Skeletal muscle tissue (tissue), 4 donors: ENCODE data around the gene DDX20. TPM values are rescaled to one million over a fixed set of nuclear protein-coding genes. Genes with fewer than 3 reads are reported as not detected.

Experiments used
- H3K27ac ChIP-seq: one replicate; pipeline ENCODE4 v1.7.0; 2013; ENCODE audit warnings: mild to moderate bottlenecking, low read depth, low read length, inconsistent platforms
- H3K27me3 ChIP-seq, 3 donors: one replicate each; pipeline ENCODE4 v1.7.0; 2013; ENCODE audit warnings: low read length in 3 of 3; ENCODE audit not compliant: control insufficient read depth in 3 of 3, insufficient read depth in 3 of 3
- H3K36me3 ChIP-seq, 3 donors: one replicate each; pipeline ENCODE4 v1.7.0; 2013; ENCODE audit warnings: low read length in 3 of 3; ENCODE audit not compliant: control insufficient read depth in 3 of 3, insufficient read depth in 3 of 3
- H3K4me1 ChIP-seq, 3 donors: one replicate each; pipeline ENCODE4 v1.7.0; 2013; ENCODE audit warnings: low read length in 3 of 3, mild to moderate bottlenecking in 3 of 3; ENCODE audit not compliant: control insufficient read depth in 3 of 3, insufficient read depth in 3 of 3
- H3K4me3 ChIP-seq, 3 donors: one replicate each; pipeline ENCODE4 v1.7.0; 2013; ENCODE audit warnings: low read length in 3 of 3
- H3K9ac ChIP-seq, 3 donors: one replicate each; pipeline ENCODE4 v1.7.0; 2013; ENCODE audit warnings: low read length in 3 of 3, mild to moderate bottlenecking in 3 of 3, moderate library complexity in 2 of 3, low read depth in 1 of 3
- H3K9me3 ChIP-seq, 3 donors: one replicate each; pipeline ENCODE4 v1.7.0; 2013; ENCODE audit warnings: low read length in 3 of 3; ENCODE audit not compliant: control insufficient read depth in 3 of 3
- total RNA-seq: library from RNA; depleted of rRNA; stranded (reverse); fragments of >200 nt; gene quantifications from one replicate; pipeline ENCODE4 v1.2.3, GENCODE V29; 2014
- donor health status: Osteomylitis.

Gene DDX20
- total RNA-seq, 1 donor from 2014 or later, result 12.0 TPM

GRCh38 chr1:111779546-111779945 lies 23.8 kb downstream of the DDX20 start:
- Histone ChIP-seq H3K27me3 (no peaks in the 10 kb centered on the region), H3K36me3 (peaks cover 3 to 12% (median 7%) of the 10 kb centered on the region in 3 donors), H3K27ac (no peak overlapping the region), H3K9me3 (no peaks in the 10 kb centered on the region), H3K9ac (no peak overlapping the region), H3K4me1 (no peaks in the 10 kb centered on the region), H3K4me3 (no peak overlapping the region)

- Histone ChIP-seq H3K4me1 (no peaks in the 10 kb centered on the region), H3K27me3 (no peaks in the 10 kb centered on the region), H3K9ac (no peak overlapping the region), H3K4me3 (no peak overlapping the region), H3K36me3 (peaks cover 0 to 5% (median 4%) of the 10 kb centered on the region in 3 donors), H3K9me3 (no peaks in the 10 kb centered on the region), H3K27ac (no peak overlapping the region)
Measured at GRCh38 chr1:111784273-111784901, 28.7 kb downstream of the DDX20 start.

- Histone ChIP-seq H3K27me3 (no peaks in the 10 kb centered on the region), H3K36me3 (peaks cover 0 to 5% (median 0%) of the 10 kb centered on the region in 3 donors), H3K27ac (no peak overlapping the region), H3K4me3 (no peak overlapping the region), H3K4me1 (no peaks in the 10 kb centered on the region), H3K9ac (no peak overlapping the region), H3K9me3 (no peaks in the 10 kb centered on the region)
Measured at GRCh38 chr1:111786669-111787207, 31.0 kb downstream of the DDX20 start.

GRCh38 chr1:111789142-111789541 lies 33.4 kb downstream of the DDX20 start:
- Histone ChIP-seq H3K27ac (peak overlapping the region; percentile 9), H3K4me1 (peaks cover 3 to 4% (median 4%) of the 10 kb centered on the region in 3 donors), H3K27me3 (peaks cover 0 to 2% (median 0%) of the 10 kb centered on the region in 3 donors), H3K36me3 (peaks cover 0 to 2% (median 0%) of the 10 kb centered on the region in 3 donors), H3K9ac (no peak overlapping the region), H3K9me3 (no peaks in the 10 kb centered on the region), H3K4me3 (no peak overlapping the region)

GRCh38 chr1:111789666-111790316 lies 34.1 kb downstream of the DDX20 start:
- Histone ChIP-seq H3K27me3 (peaks cover 0 to 2% (median 0%) of the 10 kb centered on the region in 3 donors), H3K4me3 (no peak overlapping the region), H3K36me3 (no peaks in the 10 kb centered on the region), H3K4me1 (peaks cover 3 to 4% (median 4%) of the 10 kb centered on the region in 3 donors), H3K9ac (no peak overlapping the region), H3K9me3 (no peaks in the 10 kb centered on the region), H3K27ac (no peak overlapping the region)

GRCh38 chr1:111791776-111792175 lies 36.1 kb downstream of the DDX20 start:
- no peak overlapping the region for H3K9ac ChIP-seq
- H3K27me3 ChIP-seq, result peaks cover 0 to 2% (median 0%) of the 10 kb centered on the region in 3 donors
- H3K4me3 ChIP-seq, result no peak overlapping the region
- peaks cover 3 to 4% (median 4%) of the 10 kb centered on the region in 3 donors for H3K4me1 ChIP-seq
- no peaks in the 10 kb centered on the region for H3K36me3 ChIP-seq
- no peak overlapping the region for H3K27ac ChIP-seq
- no peaks in the 10 kb centered on the region for H3K9me3 ChIP-seq

GRCh38 chr1:111792249-111792648 lies 36.5 kb downstream of the DDX20 start:
- Histone ChIP-seq H3K9ac (no peak overlapping the region), H3K4me3 (no peak overlapping the region), H3K9me3 (no peaks in the 10 kb centered on the region), H3K4me1 (peaks cover 3 to 4% (median 4%) of the 10 kb centered on the region in 3 donors), H3K27ac (no peak overlapping the region), H3K27me3 (peaks cover 0 to 2% (median 0%) of the 10 kb centered on the region in 3 donors), H3K36me3 (no peaks in the 10 kb centered on the region)

GRCh38 chr1:111793923-111794322 lies 38.2 kb downstream of the DDX20 start:
- Histone ChIP-seq H3K27me3 (peaks cover 0 to 2% (median 0%) of the 10 kb centered on the region in 3 donors), H3K4me1 (peaks cover 3 to 4% (median 4%) of the 10 kb centered on the region in 3 donors), H3K4me3 (no peak overlapping the region), H3K9me3 (no peaks in the 10 kb centered on the region), H3K9ac (no peak overlapping the region), H3K36me3 (peaks cover 0 to 2% (median 0%) of the 10 kb centered on the region in 3 donors), H3K27ac (no peak overlapping the region)

GRCh38 chr1:111795401-111795800 lies 39.7 kb downstream of the DDX20 start:
- no peak overlapping the region for H3K27ac ChIP-seq
- H3K4me3 ChIP-seq, result no peak overlapping the region
- peaks cover 3 to 4% (median 4%) of the 10 kb centered on the region in 3 donors for H3K4me1 ChIP-seq
- H3K36me3 ChIP-seq, result peaks cover 0 to 2% (median 0%) of the 10 kb centered on the region in 3 donors
- no peaks in the 10 kb centered on the region for H3K9me3 ChIP-seq
- H3K27me3 ChIP-seq, result peaks cover 0 to 2% (median 0%) of the 10 kb centered on the region in 3 donors
- no peak overlapping the region for H3K9ac ChIP-seq

GRCh38 chr1:111798580-111798979 lies 42.9 kb downstream of the DDX20 start:
- Histone ChIP-seq H3K27ac (no peak overlapping the region), H3K9ac (no peak overlapping the region), H3K9me3 (no peaks in the 10 kb centered on the region), H3K4me3 (no peak overlapping the region), H3K4me1 (peaks cover 6 to 20% (median 17%) of the 10 kb centered on the region in 3 donors), H3K36me3 (peaks cover 0 to 2% (median 0%) of the 10 kb centered on the region in 3 donors), H3K27me3 (no peaks in the 10 kb centered on the region)
